GM12891 (cell line): ENCODE data around the gene NCKIPSD.

Source experiments
- POLR2A ChIP-seq: IDR thresholded peaks from 2 replicates; pipeline ENCODE4 v1.6.1; 2011; ENCODE audit warnings: low read depth, low read length, control low read depth
- POLR2AphosphoS5 ChIP-seq: IDR thresholded peaks from 2 replicates; pipeline ENCODE4 v1.6.1; 2011; ENCODE audit warnings: low read depth, low read length, control low read depth
- POU2F2 ChIP-seq: IDR thresholded peaks from 2 replicates; pipeline ENCODE4 v1.6.1; 2011; ENCODE audit warnings: low read depth, mild to moderate bottlenecking, control low read depth, low read length, moderate library complexity
- SPI1 ChIP-seq: IDR thresholded peaks from 2 replicates; pipeline ENCODE4 v1.6.1; 2011; ENCODE audit warnings: low read depth, low read length, control low read depth
- TAF1 ChIP-seq: IDR thresholded peaks from 2 replicates; pipeline ENCODE4 v1.6.1; 2011; ENCODE audit warnings: low read depth, low read length, control low read depth

DNA sequence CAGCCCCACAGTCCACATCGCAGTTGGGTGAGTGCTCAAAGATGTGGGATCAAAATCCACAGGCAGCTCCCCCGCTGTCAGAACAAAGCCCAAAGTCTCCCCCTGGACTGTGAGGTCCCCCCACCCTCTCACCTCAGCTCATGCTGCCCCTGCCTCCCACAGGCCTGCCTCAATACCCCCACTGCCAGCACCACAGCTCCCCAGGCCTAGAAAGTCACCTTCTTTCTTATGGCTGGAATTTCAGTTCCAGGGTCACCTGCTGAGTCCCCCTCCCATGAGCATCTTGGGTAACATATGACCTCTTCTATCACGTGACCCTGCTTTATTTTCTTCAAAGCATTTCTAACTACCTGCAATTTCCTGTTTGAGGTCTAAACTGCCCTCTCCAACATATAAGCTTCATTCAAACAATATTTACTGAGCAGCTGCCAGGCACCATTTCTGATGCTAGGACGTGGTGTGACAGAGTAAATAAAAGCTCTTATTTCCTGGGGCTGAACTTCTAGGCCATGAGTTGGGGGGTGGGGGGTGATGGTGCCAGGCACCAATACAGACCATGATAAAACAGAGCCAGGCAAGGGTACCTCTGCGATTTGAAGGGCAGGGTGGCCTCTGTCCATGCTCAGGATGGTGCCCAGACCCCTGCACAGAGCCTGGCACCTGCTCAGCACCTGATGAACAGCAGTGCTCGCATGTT lies 61.7 kb downstream of the NCKIPSD start:
- no peak for TF ChIP-seq SPI1
- no peak for TF ChIP-seq POLR2A
- TF ChIP-seq POLR2AphosphoS5: no peak
- TF ChIP-seq TAF1: no peak
- TF ChIP-seq POU2F2: no peak
